HG03520 (cell line): ENCODE measurements around the gene CYP2W1.

Experiments
- ATAC-seq: cut with Tn5 transposase; IDR thresholded peaks from one replicate; pipeline ENCODE4 v1.9.1; 2021; ENCODE audit warnings: mild to moderate bottlenecking, moderate library complexity; ENCODE audit not compliant: unreplicated experiment

The CYP2W1 gene

DNA sequence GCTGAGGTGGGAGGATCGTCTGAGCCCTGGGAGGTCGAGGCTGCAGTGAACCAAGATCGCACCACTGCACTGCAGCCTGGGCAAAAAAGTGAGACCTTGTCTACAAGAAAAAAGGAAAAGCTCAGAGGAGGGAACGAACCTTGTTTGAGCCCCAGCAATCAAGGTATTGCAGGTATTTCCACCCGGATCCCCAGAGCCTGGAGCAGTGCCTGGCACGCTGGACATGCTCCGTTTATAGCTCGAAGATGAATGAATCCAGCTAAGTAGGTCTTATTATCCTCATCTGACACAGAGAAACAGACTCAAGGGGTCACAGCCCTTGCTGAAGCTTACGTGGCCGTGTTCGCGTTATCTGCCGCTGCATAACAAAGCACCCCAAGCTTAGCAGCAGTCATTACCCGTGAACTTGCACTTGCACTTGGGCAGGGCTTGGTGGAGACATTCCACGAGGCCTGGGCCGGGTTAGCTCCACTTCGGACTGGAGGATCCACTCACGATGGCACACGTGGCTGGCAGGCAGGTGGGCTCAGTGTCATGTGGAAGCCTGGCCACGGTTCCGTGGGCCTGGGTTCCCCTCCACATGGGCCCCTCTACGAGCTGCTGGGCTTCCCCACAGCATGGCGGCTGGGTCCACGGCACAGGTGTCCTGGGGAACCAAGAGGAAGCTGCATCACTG lies 4.4 kb upstream of the CYP2W1 start:
- no peak for ATAC-seq

DNA sequence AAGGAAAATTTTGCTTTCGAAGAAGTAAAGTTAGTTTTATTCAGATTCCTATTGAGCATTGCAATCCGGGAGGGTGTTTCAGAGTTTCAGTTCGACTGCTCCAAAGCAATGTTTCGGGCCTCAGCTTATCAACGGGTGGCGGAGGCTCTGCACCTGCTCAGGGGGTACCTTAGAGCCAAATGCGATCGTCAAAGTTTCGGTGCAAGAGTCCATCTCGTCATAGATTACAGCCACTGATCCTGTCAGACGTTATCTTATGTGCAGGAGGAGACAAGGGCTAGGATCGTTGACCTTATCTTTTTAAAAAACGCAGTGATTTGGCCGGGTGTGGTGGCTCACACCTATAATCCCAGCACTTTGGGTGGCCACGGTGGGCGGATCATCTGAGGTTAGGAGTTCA lies 3.8 kb upstream of the CYP2W1 start:
- ATAC-seq, result no peak

DNA sequence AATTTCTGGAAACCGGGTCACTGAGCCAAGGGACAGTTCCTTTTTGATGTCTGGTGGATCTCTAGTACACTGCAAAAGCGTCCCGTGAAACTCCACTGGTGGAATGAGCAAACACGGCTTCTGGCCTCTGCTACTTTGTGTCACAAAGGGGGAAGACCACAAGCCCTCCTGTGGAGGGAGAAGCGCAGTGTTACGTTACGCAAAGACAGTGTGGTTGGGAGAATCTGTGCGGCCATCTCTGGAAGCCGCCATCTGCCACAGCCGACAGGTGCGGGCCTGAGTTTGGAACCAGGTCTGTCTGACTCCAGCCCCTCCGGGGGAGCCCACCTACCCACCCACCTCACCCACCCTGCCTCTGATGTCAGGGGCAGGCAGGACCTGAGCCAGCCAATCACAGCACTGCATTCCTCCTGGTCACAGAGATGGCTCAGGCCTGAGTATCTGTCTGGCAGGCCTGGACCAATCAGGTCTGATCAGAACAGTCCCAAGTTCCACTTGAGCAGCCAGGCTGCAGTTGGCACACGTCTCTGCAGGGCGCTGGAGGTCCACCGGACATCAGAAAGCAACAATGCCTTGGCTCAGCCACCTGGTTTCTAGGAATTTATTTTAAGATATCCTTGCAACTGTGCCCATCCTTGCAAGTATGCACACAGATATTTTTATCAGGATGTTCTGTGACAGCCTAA lies 3.0 kb upstream of the CYP2W1 start:
- no peak for ATAC-seq

DNA sequence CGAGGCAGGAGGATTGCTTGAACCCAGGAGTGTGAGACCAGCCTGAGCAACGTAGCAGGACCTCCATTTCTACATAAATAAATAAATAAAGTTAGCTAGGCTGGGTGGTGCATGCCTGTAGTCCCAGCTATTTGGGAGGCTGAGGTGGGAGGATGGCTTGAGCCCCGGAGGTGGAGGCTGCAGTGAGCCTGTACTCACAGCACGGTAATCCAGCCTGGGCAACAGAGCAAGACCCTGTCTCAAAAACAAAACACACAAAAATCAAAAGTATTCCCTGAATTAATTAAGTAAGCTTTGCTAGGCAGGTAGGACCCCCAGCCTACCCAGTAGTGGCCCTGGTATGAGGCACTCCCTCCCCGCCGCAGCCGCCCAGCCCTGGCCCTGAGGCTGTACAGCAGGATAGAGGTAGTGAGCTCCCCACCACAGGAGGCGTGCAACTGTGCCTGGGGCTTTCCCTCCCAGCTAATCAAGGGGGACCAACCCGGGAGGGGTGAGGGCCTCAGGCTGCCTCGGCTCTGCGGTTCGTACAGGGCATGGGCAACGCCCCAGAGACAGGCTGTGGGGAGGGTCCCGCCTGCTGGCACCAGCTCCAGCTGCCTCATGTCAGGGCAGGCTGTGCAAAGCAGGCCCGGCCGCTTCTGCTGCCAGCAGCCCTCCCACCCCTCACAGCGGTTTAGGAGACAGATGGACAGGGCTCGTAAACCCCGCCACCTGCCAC lies 1.0 kb upstream of the CYP2W1 start:
- ATAC-seq, result no peak

DNA sequence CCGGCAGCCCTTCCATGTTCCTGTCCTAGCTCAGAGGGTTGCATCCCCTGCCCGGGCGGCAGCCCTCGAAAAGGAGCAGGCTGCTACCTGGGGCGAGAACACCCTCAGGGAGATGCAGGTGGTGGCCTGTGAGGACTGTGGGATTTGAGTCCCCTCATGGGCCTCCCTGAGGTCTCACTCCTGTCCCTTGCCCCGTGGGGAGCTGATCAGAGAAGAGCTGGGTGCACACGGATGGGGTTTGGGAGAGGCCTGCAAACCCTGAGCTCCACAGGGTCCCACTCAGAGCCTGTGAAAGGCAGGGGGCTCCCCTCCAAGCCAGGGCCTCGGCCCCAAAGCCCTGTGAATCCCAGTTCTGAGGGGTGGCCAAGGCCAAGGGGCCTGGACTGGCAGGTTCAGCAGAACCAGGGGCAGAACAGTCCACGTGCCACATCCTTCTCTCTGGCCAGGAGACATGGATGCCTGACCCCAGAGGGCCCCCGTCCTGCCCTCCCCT lies 424 bp upstream of the CYP2W1 start:
- ATAC-seq, result no peak

DNA sequence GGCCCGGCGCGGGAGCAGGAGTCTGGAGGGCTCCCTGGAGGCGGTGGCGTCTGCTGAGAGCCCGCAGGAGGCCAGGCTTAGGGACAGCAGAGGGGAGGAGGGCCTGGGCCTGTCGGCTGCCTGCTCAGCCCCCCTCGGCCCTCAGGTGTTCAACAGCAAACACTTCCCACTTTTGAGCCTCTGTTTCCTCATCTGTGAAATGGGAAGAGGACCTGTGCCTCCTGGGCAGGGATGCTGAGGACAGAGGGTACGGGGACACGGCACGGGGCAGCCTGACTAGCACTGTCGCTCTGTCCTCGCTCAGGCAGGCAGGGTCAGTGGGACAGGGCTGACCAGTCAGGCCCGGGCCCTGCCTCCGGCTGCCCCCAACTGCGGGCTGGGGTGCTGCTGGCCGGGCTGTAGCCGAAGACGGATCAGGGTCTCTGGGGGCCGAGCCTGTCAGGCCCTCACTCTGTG lies 663 bp downstream of the CYP2W1 start:
- no peak for ATAC-seq

DNA sequence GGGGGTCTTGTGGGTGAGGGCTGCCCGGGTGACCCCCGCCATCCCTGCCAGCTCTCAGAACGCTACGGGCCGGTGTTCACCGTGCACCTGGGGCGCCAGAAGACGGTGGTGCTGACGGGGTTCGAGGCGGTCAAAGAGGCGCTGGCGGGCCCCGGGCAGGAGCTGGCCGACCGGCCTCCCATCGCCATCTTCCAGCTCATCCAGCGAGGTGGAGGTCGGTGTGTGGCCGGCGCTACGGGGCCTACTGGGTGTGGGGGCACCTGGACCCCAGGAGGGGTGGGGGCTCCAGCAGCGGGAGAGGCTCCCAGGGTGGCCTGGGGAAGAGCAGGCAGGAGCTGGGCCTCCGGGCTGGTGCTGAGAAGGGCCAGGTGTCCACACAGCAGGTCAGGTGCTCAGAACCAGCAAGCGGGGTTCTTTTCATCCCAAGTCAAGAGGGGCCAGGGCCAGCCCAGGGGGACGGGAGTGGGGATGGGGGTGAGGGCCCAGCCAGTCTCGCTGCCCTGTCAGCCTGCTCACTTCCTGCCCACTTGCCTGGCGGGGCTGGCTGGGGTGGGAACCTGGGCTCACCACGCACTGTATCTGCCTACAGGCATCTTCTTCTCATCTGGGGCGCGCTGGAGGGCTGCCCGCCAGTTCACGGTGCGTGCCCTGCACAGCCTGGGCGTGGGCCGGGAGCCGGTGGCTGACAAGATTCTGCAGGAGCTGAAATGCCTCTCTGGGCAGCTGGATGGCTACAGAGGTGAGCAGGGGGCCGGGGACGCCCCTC lies 1.6 kb downstream of the CYP2W1 start:
- ATAC-seq, result no peak

DNA sequence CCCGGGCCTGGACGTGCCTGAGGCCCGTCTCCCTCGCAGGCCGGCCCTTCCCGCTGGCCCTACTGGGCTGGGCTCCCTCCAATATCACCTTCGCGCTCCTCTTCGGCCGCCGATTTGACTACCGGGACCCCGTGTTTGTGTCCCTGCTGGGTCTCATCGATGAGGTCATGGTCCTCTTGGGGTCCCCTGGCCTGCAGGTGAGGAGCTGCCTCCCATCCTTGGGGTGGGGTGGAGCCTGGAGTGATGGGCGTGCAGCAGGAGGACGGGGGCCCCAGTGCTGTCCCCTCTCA lies 2.1 kb downstream of the CYP2W1 start:
- no peak for ATAC-seq

DNA sequence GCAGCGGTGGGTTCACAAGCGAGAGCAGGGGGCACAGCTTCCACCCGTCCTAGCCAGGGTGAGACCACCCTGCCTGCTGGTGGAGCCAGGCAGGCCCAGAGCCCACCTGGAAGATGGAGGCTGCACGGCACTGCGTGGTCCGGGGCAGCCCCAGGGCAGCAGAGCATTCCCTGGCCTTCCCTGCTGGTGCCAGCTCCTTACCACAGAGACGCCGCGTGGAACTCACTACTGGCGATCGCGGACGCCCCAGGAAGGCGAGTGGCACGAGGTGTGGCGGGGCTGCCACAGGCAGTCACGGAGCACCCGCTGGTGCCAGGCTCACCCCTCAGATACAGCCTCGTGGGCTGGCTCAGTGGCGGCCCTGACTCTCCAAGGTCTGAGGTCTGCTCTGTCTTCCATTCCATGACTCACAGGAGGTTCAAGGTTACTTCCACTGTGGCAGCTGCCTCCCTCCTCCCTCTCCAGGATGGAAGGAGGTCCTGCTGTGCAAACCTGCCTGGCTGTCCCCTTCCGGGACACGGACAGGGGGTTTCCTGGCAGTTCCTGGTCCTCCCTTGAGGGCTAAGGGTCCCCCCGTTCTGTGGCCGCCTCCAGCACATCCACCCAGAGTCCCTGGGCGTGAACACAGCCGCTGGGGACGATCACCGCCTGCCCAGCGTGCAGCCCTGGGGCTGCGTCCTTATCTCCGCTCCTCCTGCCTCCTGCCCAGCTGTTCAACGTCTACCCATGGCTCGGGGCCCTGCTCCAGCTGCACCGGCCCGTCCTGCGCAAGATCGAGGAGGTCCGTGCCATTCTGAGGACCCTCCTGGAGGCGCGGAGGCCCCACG lies 3.1 kb downstream of the CYP2W1 start:
- no peak for ATAC-seq

DNA sequence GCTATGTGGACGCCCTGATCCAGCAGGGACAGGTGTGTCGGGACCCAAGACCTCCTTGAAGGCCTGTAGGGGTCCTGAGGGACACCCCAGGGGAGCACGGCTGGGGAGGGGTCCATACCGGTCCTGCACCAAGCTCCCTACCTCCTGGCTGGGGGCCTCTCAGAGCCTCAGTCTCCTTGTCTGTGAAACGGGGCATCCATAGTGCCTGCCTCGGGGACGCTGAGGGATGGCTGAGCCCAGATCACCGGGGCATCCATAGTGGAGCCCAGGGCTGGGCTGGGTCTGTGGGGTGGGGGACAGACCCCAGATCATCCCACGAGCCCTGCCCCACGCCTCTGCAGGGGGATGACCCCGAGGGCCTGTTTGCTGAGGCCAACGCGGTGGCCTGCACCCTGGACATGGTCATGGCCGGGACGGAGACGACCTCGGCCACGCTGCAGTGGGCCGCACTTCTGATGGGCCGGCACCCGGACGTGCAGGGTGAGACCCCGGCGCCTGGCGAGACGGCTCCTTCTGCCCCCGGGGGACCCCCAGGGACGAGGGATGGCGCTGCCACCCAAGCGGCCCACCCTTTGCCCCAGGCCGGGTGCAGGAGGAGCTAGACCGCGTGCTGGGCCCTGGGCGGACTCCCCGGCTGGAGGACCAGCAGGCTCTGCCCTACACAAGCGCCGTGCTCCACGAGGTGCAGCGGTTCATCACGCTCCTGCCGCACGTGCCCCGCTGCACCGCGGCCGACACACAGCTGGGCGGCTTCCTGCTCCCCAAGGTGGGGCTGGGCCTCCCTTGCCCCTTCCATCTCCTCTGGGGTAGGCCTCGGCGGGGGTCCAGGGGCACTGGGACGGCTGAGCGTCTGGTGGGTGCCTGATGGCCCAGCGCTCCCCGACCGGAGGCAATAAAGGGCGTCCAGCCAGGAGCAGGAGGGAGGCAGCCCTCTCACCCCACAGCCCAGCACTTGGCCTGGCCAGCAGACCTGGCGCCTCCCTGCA lies 4.1 kb downstream of the CYP2W1 start:
- ATAC-seq, result no peak

DNA sequence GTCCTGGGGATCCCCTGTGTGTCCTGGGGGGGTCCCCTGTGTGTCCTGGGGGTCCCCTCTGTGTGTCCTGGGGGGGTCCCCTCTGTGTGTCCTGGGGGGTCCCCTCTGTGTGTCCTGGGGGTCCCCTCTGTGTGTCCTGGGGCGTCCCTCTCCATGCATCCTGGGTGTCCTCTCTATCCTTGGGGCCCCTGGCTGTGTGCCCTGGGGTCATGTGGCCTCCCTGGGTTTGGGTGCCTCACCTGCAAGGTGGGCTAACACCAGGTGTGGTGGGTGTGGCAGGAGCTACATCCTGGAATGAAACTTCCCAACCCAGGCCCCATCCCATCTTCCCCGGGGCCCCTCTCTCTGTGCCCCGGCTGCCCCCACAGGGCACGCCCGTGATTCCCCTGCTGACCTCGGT lies 4.9 kb downstream of the CYP2W1 start:
- no peak for ATAC-seq

DNA sequence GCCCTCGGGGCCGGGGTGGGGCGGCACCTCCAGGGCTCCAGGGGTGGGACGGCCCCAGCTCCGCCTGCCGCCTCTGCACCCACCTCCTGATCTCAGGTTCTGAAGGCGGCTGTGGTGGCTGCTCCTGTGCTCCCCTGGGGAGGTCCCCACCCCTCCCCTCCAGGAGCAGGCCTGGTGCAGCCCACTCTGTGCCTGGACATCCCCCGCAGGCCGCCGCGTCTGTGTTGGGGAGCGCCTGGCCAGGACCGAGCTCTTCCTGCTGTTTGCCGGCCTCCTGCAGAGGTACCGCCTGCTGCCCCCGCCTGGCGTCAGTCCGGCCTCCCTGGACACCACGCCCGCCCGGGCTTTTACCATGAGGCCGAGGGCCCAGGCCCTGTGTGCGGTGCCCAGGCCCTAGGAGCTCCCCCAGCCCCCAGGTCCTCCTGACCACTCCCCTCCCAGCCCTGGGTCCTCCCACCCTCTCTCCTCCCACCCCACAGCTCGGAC lies 5.5 kb downstream of the CYP2W1 start:
- ATAC-seq, result no peak

DNA sequence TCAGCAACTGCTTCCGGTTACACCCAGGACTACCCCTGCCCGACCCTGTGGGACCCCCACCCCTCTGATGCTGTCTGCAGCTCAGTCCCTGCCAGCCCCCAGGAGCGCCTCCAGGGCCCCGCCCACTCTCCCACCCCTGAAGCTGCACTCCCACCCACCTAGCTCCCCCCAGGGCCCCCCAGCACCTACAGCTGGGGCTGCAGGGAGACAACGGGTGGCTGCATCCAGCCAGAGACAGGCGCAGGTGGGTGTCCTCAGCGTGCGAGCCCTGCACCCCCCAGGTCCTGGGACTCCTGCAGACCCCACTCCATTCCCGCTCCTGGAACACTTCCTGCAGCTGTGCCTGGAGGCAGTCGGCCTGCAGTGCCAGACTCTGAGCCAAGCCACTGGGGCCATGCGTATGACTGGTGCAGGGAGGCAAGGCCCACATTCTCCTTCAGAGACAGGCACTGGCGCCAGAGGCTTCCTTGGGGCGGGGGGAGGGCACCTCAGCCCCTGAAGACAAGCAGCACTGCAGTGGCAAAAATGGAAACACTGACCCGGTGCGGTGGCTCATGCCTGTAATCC lies 6.1 kb downstream of the CYP2W1 start:
- ATAC-seq, result no peak

DNA sequence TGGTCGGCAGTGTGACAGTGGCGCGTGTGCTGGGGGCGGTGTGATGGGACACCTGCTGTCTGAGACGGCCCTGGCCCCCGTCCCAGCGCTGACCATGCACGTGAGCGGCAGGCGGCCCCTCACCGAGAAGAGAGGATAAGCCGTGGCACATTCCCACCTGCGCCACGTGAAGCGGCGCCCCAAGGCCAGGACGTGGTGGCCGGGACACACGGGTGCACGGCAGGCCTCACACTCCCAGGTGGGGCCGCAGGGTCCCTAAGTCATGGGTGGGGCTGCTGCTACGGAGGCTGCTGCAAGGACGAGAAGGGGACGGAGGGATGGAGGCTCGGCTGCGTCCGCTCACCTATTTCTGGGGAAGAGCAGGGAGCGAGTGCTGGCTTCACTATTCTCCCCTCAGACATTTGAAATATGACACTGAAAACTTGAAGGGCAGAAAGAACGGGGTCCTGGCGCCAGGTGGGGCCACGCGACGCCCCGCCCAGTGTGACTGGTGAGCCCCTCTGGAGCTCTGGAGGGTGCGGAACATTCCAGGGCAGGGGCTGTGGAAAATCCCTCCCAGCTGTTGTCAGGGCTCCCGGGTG lies 7.5 kb downstream of the CYP2W1 start:
- no peak for ATAC-seq

DNA sequence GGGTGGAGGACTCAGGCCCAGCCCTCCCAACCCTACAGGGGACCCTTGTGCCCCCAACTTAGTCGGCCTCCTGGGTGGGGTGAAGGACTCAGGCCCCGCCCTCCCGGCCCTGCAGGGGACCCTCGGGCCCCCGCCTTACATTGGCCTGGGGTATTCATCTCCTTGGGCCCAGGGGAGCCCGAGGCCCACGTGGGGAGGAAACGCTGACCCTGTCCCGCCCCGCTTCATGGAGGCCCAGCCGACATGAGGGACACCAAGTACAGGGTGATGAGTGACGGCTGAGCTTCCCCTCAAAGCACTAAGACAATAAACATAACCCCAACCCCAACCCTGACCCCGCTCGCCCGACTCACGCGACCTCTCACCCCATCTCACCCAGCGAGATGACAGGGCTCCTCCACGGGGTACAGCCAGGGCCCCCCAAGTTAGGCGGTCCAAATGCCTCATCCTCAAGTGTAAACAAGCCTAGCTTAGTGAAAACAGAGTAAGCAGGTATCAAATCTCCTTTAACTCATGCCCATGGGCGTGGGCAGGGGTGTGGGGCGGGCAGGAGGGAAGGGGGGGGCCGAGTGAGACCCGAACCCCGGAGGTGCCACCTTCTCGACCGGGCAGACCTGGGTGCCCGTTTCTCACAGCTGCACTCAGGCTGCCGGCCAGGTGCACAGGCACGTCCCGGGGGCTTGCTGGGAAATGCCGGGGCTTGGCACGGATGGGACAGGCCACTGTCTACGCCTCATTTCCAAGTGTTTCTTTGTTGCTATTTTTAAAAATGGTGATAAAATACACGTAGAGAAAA lies 8.2 kb downstream of the CYP2W1 start:
- ATAC-seq, result no peak

DNA sequence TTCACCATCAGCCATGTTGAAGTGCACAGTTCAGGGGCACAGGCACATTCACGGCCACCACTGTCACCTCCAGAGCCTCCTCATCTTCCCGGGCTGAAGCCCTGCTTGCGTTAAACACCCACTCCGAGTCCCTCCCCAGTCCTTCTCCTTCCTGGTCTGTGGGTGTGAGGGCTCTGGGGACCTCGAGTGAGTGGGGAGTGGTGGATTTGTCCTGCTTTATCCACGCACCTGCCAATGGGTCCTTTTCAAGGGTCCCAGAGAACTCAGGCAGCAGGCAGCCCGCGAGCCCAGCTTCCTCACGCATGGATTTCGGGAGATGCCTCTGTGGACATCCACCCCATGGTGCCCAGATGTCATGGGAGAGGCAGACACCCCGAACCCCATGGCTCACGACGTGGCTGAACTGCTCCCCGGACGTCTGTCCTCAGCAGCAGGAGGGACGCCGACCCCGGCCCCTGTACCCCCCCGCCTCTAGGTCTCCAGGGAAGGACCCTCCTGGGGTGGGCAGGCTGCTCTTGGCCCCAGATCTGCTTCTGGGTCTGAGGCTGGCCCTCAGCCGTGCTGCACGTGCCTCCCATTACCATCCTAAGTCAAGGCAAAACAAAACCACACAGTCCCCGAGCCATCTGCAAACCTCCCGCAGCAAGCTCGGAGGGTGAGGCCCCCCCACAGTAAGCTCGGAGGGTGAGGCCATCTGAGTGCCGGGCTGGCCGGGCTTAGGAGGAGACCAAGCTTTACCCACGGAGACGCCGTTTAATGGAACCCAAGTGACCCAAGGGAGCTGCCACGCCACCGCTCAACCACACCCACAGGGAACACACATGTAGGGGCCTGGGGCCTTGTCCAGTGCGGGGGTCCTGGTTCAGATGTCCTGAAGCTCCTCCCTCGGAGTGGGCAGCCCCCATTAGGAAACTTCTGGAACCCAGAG lies 9.0 kb downstream of the CYP2W1 start:
- no peak for ATAC-seq
